ENCODE data around the gene LINGO3. TPM values are rescaled to one million over a fixed set of nuclear protein-coding genes. Genes with fewer than 3 reads are reported as not detected.

Gene LINGO3
- total RNA-seq, 1 donor from 2014 or later = not detected

GRCh38 chr19:2334426-2334825 lies 26.5 kb upstream of the LINGO3 start:
- Mint-ChIP-seq H3K4me3 (ENCODE audit: unreplicated experiment) (no peak overlapping the region), H3K4me1 (ENCODE audit: low read depth) (peaks cover 29% of the 10 kb centered on the region), H3K27me3 (ENCODE audit: low read depth) (no peaks in the 10 kb centered on the region), H3K9me3 (ENCODE audit: low read depth) (no peaks in the 10 kb centered on the region), H3K27ac (ENCODE audit: unreplicated experiment) (no peak overlapping the region), H3K36me3 (ENCODE audit: low read depth) (no peaks in the 10 kb centered on the region)
- no peak for TF ChIP-seq CTCF (IDR thresholded peaks at IDR 0.05)
- DNase-seq (ENCODE audit: low spot score) = no peak

- peak; percentile 21 for TF ChIP-seq CTCF (IDR thresholded peaks at IDR 0.05)
- Mint-ChIP-seq H3K4me3 (ENCODE audit: unreplicated experiment) (no peak overlapping the region), H3K27me3 (ENCODE audit: low read depth) (no peaks in the 10 kb centered on the region), H3K36me3 (ENCODE audit: low read depth) (no peaks in the 10 kb centered on the region), H3K4me1 (ENCODE audit: low read depth) (peaks cover 33% of the 10 kb centered on the region), H3K27ac (ENCODE audit: unreplicated experiment) (peak overlapping the region; percentile 51), H3K9me3 (ENCODE audit: low read depth) (no peaks in the 10 kb centered on the region)
- no peak for DNase-seq (ENCODE audit: low spot score)
Observed at GRCh38 chr19:2333807-2334211, 25.9 kb upstream of the LINGO3 start.

GRCh38 chr19:2333027-2333806 lies 25.3 kb upstream of the LINGO3 start:
- Mint-ChIP-seq H3K27me3 (ENCODE audit: low read depth) (no peaks in the 10 kb centered on the region), H3K4me3 (ENCODE audit: unreplicated experiment) (no peak overlapping the region), H3K9me3 (ENCODE audit: low read depth) (no peaks in the 10 kb centered on the region), H3K27ac (ENCODE audit: unreplicated experiment) (peak overlapping the region; percentile 51), H3K36me3 (ENCODE audit: low read depth) (peaks cover 1% of the 10 kb centered on the region), H3K4me1 (ENCODE audit: low read depth) (peaks cover 35% of the 10 kb centered on the region)
- TF ChIP-seq CTCF (IDR thresholded peaks at IDR 0.05) = no peak
- no peak for DNase-seq (ENCODE audit: low spot score)

GRCh38 chr19:2332341-2333026 lies 24.5 kb upstream of the LINGO3 start:
- Mint-ChIP-seq H3K27me3 (ENCODE audit: low read depth) (no peaks in the 10 kb centered on the region), H3K9me3 (ENCODE audit: low read depth) (no peaks in the 10 kb centered on the region), H3K4me3 (ENCODE audit: unreplicated experiment) (no peak overlapping the region), H3K4me1 (ENCODE audit: low read depth) (peaks cover 37% of the 10 kb centered on the region), H3K27ac (ENCODE audit: unreplicated experiment) (no peak overlapping the region), H3K36me3 (ENCODE audit: low read depth) (peaks cover 1% of the 10 kb centered on the region)
- TF ChIP-seq CTCF (IDR thresholded peaks at IDR 0.05) = no peak
- DNase-seq (ENCODE audit: low spot score) = no peak

- Mint-ChIP-seq H3K27me3 (ENCODE audit: low read depth) (no peaks in the 10 kb centered on the region), H3K9me3 (ENCODE audit: low read depth) (no peaks in the 10 kb centered on the region), H3K27ac (ENCODE audit: unreplicated experiment) (no peak overlapping the region), H3K4me1 (ENCODE audit: low read depth) (peaks cover 40% of the 10 kb centered on the region), H3K4me3 (ENCODE audit: unreplicated experiment) (no peak overlapping the region), H3K36me3 (ENCODE audit: low read depth) (peaks cover 1% of the 10 kb centered on the region)
- TF ChIP-seq CTCF (IDR thresholded peaks at IDR 0.05) = no peak
- no peak for DNase-seq (ENCODE audit: low spot score)
Observed at GRCh38 chr19:2331601-2332246, 23.8 kb upstream of the LINGO3 start.

Data from chondrocyte (in vitro differentiated cells).